Measurements from ENCODE around the gene MALRD1.

DNA sequence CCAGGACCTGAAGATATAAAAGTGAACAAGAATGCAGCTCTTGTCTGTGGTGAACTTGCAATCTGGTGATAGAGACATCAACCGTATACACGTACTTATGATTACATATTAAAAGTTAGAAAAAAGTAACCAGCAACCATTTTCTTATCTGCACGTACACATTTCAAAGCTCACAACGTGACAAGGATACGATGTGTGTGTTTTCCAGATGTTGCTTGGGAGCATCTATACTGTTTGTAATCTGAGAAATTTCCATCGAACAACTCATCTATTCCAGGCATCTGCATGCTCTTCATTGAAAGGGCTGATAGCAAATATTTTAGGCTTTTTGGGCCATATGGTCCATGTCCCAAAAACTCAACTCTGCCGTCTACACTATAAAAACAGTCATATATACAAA is 23.3 kb downstream of the MALRD1 start:
- TF ChIP-seq EZH2 (IDR thresholded peaks at IDR 0.05; ENCODE audit: insufficient read depth, poor library complexity, severe bottlenecking) (no peak), EZH2phosphoT487 (IDR thresholded peaks at IDR 0.05; ENCODE audit: insufficient read depth, low read depth) (no peak)

All from GM23248 (cell line).